K562 (cell line): Measurements from ENCODE around the gene ETV2. TPM values are rescaled to one million over a fixed set of nuclear protein-coding genes. Genes with fewer than 3 reads are reported as not detected.
A peak's percentile ranks its signal among the peaks of the same experiment; 100 is the strongest.

ENCODE experiments used
- CREB5 ChIP-seq: fragments of 250-450 bp; sonication (Bioruptor Pico); IDR thresholded peaks from 2 replicates; pipeline ENCODE4 v1.5.0; 2020; ENCODE audit warnings: mild to moderate bottlenecking
- ETV5 ChIP-seq: sonication (generic); formaldehyde crosslinking; IDR thresholded peaks from 2 replicates; pipeline ENCODE4 v1.4.0; 2020; ENCODE audit warnings: low read depth, mild to moderate bottlenecking, missing genetic modification reagents
- PHB2 ChIP-seq: fragments of 450-650 bp; IDR thresholded peaks from 2 replicates; pipeline ENCODE4 v1.6.1; 2017; ENCODE audit warnings: low read depth
- ZNF407 ChIP-seq: fragments of 450-650 bp; IDR thresholded peaks from 2 replicates; pipeline ENCODE4 v1.6.1; 2016; ENCODE audit warnings: low read depth
- polyA plus RNA-seq, 8 experiments: library from polyadenylated mRNA; depleted of rRNA in 4 of 8; stranded (reverse) in 5 of 8; unstranded in 3 of 8; fragments of >200 nt; fragmentation: Nextera tagmentation in 2 of 8; fragmentation: Illumina TruSeq in 1 of 8; extraction: Ambion mirVana in 2 of 8; extraction: Trizol in 1 of 8; gene quantifications; 2 replicates each; pipeline versions ENCODE4 v1.2.1 to v1.2.3, GENCODE V29; 2011 to 2014; ENCODE audit warnings: inconsistent platforms in 1 of 8, missing spikeins in 1 of 8
- total RNA-seq, 7 experiments: library from RNA; depleted of rRNA in 6 of 7; stranded (reverse); fragments of >200 nt in 6 of 7; fragmentation: Illumina TruSeq in 2 of 7; extraction: Trizol in 2 of 7; gene quantifications; 2 replicates each; pipeline versions ENCODE4 v1.2.1 to v1.2.3, GENCODE V29; 2011 to 2021; ENCODE audit warnings: low replicate concordance in 1 of 7
- TF ChIP-seq, protein P1 (sequence below), 2 experiments: fragments of 450-650 bp in 1 of 2; sonication (generic) in 1 of 2; formaldehyde crosslinking in 1 of 2; IDR thresholded peaks; 2 replicates each; pipeline versions ENCODE4 v1.7.1 to v1.9.0; 2016 to 2022; ENCODE audit warnings: inconsistent platforms in 1 of 2, mild to moderate bottlenecking in 1 of 2, missing genetic modification reagents in 1 of 2

Gene ETV2
- total and polyA plus RNA-seq, 9 of the 15 experiments (the other 6 are each of a cell fraction or from before 2014, with no cell fraction given) = 0.11 to 3.7 (median 0.55) TPM

- TF ChIP-seq, protein P1, sequence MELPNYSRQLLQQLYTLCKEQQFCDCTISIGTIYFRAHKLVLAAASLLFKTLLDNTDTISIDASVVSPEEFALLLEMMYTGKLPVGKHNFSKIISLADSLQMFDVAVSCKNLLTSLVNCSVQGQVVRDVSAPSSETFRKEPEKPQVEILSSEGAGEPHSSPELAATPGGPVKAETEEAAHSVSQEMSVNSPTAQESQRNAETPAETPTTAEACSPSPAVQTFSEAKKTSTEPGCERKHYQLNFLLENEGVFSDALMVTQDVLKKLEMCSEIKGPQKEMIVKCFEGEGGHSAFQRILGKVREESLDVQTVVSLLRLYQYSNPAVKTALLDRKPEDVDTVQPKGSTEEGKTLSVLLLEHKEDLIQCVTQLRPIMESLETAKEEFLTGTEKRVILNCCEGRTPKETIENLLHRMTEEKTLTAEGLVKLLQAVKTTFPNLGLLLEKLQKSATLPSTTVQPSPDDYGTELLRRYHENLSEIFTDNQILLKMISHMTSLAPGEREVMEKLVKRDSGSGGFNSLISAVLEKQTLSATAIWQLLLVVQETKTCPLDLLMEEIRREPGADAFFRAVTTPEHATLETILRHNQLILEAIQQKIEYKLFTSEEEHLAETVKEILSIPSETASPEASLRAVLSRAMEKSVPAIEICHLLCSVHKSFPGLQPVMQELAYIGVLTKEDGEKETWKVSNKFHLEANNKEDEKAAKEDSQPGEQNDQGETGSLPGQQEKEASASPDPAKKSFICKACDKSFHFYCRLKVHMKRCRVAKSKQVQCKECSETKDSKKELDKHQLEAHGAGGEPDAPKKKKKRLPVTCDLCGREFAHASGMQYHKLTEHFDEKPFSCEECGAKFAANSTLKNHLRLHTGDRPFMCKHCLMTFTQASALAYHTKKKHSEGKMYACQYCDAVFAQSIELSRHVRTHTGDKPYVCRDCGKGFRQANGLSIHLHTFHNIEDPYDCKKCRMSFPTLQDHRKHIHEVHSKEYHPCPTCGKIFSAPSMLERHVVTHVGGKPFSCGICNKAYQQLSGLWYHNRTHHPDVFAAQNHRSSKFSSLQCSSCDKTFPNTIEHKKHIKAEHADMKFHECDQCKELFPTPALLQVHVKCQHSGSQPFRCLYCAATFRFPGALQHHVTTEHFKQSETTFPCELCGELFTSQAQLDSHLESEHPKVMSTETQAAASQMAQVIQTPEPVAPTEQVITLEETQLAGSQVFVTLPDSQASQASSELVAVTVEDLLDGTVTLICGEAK (IDR thresholded peaks at IDR 0.05) = peak; percentile 35; the same call in 1 of the 2 replicates
- TF ChIP-seq, protein P1 (CRISPR knock-in tag; IDR thresholded peaks at IDR 0.05) = no peak
- TF ChIP-seq PHB2 = no peak
- no peak; the same call in 1 of the 2 replicates for TF ChIP-seq ZNF407
- TF ChIP-seq CREB5 (CRISPR knock-in tag) = no peak
- no peak for TF ChIP-seq ETV5
Measured at GRCh38 chr19:35644206-35644986, 2.9 kb downstream of the ETV2 start (continued).
